ENCODE data around the gene REXO5.

- TF ChIP-seq, protein P1, sequence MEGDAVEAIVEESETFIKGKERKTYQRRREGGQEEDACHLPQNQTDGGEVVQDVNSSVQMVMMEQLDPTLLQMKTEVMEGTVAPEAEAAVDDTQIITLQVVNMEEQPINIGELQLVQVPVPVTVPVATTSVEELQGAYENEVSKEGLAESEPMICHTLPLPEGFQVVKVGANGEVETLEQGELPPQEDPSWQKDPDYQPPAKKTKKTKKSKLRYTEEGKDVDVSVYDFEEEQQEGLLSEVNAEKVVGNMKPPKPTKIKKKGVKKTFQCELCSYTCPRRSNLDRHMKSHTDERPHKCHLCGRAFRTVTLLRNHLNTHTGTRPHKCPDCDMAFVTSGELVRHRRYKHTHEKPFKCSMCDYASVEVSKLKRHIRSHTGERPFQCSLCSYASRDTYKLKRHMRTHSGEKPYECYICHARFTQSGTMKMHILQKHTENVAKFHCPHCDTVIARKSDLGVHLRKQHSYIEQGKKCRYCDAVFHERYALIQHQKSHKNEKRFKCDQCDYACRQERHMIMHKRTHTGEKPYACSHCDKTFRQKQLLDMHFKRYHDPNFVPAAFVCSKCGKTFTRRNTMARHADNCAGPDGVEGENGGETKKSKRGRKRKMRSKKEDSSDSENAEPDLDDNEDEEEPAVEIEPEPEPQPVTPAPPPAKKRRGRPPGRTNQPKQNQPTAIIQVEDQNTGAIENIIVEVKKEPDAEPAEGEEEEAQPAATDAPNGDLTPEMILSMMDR (IDR thresholded peaks at IDR 0.05) = no peak
- no peak for TF ChIP-seq POLR2A (IDR thresholded peaks at IDR 0.05)
Observed at GRCh38 chr16:20866801-20867200, 60.5 kb downstream of the REXO5 start.
